Activated CD4-positive, alpha-beta T cell treated with anti-CD3 and anti-CD28 coated beads, Interleukin-2, amount 50 U/mL, for 16 hours (primary cell): Measurements from ENCODE around the gene EFHC2.
"Not testable (repeated sequence)": the region's sequence is repeated elsewhere in the genome, so short reads cannot be mapped to it uniquely, and the experiment has no call there.

Experiments
- DNase-seq: peaks from one replicate; pipeline ENCODE4 v3.0.0-alpha.2; 2020

Gene EFHC2

DNA sequence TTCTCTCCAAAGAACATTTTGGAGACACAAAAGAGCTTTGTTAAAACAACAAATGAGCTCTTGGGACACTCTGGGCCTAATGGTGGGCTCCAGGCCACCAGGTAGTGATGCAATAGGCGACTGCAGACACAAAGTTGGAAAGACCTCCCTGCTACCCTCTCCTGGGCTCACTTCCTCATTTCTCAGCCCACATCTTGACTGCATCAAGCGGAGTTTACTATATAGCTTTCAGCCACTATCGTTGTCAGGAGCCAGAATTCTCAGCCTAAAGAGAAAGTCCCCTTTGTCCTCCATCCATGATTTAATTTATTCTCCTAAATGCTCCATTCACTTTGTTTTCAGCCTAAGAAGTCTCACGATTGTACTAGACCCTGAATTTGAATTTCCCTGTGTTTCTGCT is 114.9 kb downstream of the EFHC2 start:
- no peak for DNase-seq

- no peak for DNase-seq
Observed at GRCh38 chrX:44227991-44228390, 115.5 kb downstream of the EFHC2 start.

DNA sequence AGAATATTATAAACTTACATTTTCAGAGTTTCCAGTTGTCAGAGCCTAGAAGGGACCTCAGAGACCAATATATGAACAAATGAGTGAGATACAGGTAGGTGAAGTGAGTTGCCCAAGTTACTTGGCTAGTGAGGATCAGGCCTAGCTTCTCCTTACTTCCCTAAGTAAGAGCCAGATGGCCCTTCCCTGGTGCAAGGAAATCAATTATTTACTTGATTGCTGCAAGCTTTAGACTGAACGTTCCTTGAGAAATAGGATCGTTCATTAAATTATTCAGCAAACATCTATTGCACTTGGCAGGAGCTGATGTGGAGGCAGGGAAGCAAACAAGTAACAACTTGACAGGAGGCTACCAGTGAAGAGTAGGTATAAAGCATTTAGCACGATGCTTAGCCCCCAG is 117.8 kb downstream of the EFHC2 start:
- DNase-seq: no peak

DNA sequence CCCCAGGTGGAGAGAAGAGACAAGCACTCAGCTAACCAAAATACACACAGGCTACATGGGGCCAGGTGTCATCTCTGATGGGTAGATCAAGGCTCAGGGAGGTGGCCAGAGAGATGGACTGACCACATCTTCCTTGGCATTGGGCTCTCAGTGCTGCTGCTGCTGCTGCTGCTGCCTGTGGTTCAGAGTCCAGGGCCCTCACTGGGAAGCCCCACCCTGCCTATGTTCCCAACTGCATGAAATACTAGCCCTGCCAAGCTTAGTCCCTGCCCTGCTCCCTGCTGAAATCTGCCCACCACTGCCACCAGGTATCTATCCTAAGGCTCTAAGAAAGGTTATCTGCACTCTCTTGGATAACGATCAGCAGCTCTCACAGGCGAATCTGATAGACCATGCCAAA is 118.7 kb downstream of the EFHC2 start:
- no peak for DNase-seq

GRCh38 chrX:44223150-44223549 is 120.3 kb downstream of the EFHC2 start:
- no peak for DNase-seq

GRCh38 chrX:44218465-44218864 is 125.0 kb downstream of the EFHC2 start:
- no peak for DNase-seq

- no peak for DNase-seq
Observed at GRCh38 chrX:44216171-44216570, 127.3 kb downstream of the EFHC2 start.

- no peak for DNase-seq
Observed at GRCh38 chrX:44203791-44204190, 139.7 kb downstream of the EFHC2 start.

GRCh38 chrX:44202596-44202995 is 140.9 kb downstream of the EFHC2 start:
- DNase-seq: no peak

DNA sequence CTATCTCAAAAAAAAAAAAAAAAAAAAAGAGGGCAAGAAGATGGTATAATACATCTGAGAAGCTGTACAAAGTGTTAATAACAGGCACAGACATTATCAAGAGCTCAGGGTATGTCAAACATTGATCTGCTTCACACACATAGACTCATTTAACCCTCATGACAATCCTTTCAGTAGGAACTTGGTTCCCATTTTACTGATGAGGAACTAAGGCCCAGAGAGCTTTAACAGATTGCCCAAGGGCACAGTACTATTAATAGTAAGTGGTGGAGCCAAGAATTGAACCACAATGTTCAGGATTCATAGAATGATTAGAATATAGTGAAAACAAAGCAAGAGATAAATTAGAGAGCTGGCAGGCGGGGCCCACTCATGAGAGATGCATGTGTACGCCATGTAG is 154.4 kb downstream of the EFHC2 start:
- DNase-seq: no peak

GRCh38 chrX:44187915-44188314 is 155.6 kb downstream of the EFHC2 start:
- DNase-seq: not testable (repeated sequence)

DNA sequence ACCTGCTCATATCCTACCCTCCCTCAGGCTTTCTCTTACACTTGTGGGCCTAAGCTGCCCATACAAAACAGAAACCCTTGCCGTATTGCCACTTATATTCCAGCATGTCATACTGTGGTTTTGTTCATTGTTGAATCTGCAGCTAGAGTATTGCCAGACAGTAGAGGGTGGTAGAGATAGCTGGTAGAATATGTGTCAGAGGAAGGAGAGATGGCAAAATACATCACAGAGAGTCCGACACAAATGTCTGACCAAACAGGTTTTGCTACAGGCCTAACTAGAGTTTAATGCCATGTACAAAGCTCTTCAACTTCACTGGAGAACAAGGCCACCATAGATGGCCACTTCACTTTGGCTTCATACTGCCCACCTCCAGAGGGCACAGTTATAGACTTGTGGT is 160.1 kb downstream of the EFHC2 start:
- no peak for DNase-seq

GRCh38 chrX:44178274-44179053 is 165.0 kb downstream of the EFHC2 start:
- DNase-seq: no peak

DNA sequence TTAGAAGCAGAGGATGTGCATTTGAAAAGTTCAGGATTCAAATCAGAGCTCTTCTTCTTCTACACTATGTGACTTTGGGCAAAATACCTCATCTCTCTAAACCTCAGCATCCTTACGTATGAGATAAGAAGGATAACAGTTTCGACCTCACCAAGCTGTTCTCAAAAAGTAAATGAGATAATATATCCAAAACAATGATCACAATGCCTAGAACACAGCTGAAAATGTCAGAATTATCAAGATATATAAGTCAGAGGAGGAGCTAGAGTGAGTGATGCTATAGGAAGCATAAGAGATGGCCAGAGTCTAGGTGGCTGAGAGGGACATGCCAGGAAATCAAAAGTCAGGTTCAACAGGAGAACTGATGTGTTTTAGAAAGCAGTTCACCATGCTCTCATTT is 168.0 kb downstream of the EFHC2 start:
- no peak for DNase-seq

GRCh38 chrX:44174061-44174460 is 169.4 kb downstream of the EFHC2 start:
- DNase-seq: no peak

- DNase-seq: no peak
Observed at GRCh38 chrX:44173219-44173618, 170.3 kb downstream of the EFHC2 start.

DNA sequence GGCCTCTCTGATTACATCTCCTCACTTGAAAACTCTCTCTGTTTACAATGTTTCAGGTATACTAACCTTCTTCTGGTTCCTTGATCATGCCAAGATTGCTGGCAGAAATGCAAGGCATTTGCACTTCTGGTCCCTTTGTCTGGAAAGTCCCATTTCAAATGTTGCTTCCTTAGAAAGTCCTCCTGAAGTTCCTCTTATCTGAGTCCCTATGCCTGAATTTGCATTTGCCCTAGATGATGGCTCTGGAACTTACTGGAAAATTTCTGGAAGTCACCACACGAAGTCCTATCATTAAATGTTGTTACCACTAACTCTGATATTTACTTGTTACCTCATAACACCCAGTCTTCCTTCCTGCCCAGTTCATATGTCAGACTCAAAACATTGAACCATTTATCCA is 176.4 kb downstream of the EFHC2 start:
- DNase-seq: no peak

GRCh38 chrX:44162964-44163475 is 180.5 kb downstream of the EFHC2 start:
- no peak for DNase-seq

DNA sequence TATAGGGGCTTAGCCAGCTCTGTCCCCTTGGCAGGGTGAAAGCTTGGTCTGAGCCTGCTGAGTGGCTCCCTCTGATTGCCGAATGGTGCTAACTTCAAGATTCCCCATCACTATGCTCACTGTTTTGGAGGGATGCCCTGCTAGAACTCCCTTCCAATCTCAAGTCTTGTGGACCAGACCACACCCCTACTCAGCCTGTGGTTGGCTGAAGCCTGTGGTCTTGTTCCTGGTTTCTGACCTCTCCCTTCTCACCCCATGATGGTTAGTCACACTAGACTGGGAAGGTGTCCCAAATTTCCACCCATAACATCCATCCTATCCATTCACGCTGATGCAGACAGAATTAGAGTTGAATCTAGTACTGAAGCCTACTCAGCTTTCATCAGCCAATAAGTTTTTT is 185.6 kb downstream of the EFHC2 start:
- no peak for DNase-seq

DNA sequence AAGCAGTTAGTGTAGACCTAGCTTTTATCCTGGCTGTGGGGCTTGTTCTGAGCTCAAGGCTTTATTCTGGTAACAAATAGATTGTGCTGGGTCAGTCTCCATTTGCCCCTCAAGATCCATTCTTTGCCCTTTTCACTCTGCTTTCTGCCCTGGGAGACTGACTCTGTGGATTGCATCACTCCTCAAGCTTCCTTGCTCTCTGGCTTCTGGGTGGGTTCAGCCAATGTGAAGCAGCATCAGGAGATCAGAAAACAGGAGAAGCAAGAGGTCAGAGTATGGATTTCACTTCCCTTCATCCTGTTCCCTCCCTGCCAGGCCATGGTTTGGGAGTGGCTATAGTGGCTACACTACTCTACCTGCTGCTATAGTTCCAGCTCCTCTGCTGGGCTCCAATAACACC is 186.2 kb downstream of the EFHC2 start:
- DNase-seq: no peak

GRCh38 chrX:44156726-44157125 is 186.7 kb downstream of the EFHC2 start:
- DNase-seq: no peak

DNA sequence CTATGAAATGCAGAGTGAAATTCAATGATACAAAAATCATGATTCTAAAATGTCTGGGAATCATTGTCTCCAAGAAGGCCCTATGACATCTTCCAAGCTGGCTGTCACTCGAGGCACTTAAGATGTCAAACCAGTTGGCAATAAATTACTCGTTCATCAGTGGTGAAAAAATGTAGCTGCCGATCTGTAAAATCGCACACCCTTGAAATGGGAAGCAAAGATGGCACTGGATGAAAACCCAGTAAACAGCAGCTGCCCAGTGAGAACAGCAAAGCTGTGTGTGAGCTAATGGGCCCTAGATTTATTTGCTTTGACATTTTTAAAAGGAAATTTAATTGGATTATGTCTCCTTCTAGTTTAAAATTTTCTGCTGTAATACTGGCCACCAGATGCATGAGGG is 188.3 kb downstream of the EFHC2 start:
- no peak for DNase-seq

GRCh38 chrX:44152852-44153251 is 190.6 kb downstream of the EFHC2 start:
- DNase-seq: no peak

- no peak for DNase-seq
Observed at GRCh38 chrX:44147130-44147529, 196.3 kb downstream of the EFHC2 start.
